ENCODE data around the gene MTHFR.

DNA sequence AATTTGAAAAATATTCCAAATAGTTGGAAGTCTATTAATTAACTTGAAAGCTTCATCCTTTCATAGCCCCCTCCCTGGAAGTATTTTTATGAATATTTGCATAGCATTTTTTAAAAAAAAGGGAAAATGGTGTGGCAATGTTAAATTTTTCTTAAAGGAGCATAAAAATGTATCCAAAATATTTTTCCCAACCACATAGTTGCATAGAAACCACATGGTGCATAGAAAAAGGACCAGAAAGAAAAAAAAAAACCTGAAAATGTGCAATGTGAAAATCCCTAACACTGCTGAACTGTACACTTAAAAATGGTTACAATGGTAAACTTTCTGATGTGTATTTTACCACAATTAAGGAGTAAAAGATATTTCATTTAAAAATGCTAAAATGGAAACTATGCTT, 35.8 kb downstream of the MTHFR start:
- TF ChIP-seq, protein P1, sequence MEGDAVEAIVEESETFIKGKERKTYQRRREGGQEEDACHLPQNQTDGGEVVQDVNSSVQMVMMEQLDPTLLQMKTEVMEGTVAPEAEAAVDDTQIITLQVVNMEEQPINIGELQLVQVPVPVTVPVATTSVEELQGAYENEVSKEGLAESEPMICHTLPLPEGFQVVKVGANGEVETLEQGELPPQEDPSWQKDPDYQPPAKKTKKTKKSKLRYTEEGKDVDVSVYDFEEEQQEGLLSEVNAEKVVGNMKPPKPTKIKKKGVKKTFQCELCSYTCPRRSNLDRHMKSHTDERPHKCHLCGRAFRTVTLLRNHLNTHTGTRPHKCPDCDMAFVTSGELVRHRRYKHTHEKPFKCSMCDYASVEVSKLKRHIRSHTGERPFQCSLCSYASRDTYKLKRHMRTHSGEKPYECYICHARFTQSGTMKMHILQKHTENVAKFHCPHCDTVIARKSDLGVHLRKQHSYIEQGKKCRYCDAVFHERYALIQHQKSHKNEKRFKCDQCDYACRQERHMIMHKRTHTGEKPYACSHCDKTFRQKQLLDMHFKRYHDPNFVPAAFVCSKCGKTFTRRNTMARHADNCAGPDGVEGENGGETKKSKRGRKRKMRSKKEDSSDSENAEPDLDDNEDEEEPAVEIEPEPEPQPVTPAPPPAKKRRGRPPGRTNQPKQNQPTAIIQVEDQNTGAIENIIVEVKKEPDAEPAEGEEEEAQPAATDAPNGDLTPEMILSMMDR (IDR thresholded peaks at IDR 0.05; ENCODE audit: insufficient read depth, low read depth, low read length) = no peak
- TF ChIP-seq EZH2 (IDR thresholded peaks at IDR 0.05; ENCODE audit: insufficient read depth, low read length) = no peak

All from astrocyte (in vitro differentiated cells and primary cell).